Tibial nerve (tissue), 4 donors: Measurements from ENCODE around the gene SPATA7.

Experiments used
- EP300 ChIP-seq, 2 donors: sonication (generic); formaldehyde crosslinking; IDR thresholded peaks; one replicate each; pipeline ENCODE4 v1.6.1; 2017; ENCODE audit warnings: antibody characterized with exemption in 2 of 2, mild to moderate bottlenecking in 1 of 2
- POLR2A ChIP-seq, 2 donors: fragments of 450-650 bp; IDR thresholded peaks; one replicate each; pipeline ENCODE4 v1.6.1; 2017; ENCODE audit warnings: antibody characterized with exemption in 2 of 2, mild to moderate bottlenecking in 2 of 2, moderate library complexity in 2 of 2
- TF ChIP-seq, protein P1 (sequence below), 5 experiments: fragments of 200-600 bp in 3 of 5; fragments of 450-650 bp in 2 of 5; sonication (generic) in 3 of 5; IDR thresholded peaks; one replicate each; pipeline ENCODE4 v1.5.1; 2016 to 2019; ENCODE audit warnings: antibody characterized with exemption in 5 of 5, mild to moderate bottlenecking in 3 of 5, moderate library complexity in 2 of 5

DNA sequence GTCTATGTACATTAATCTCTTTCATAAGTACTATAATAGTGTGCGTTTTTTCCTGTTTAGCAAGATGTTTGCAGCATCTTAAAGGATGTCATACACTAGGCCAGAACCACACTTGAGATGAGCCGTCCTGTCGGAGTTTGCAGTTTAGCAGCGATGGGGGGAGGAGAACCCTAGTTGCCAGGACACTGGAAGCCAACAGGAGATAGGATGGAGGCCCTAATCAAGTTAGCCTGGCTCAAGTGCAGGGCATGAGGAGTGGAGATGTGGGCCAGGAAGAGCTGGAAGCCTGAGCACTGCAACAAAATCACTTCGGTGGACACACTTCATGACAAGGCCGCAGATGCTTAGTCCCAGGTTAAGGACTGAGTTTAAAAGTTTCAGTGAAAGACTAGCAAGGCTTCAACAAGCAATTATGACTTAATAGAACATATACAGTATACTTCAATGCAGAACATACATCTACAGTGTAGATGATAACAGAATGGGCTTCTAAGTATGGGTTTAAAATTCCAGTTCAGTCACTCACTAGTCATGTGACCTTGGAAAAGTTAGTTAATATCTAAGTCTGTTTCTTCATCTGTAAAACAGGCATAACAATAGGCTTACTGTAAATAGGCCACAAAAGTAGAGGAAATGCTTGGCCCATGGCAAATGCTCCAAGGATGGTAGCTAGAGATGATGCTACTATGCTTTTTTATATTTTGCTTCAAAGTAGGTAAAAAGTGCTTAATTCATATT lies 92.2 kb downstream of the SPATA7 start:
- TF ChIP-seq, protein P1, sequence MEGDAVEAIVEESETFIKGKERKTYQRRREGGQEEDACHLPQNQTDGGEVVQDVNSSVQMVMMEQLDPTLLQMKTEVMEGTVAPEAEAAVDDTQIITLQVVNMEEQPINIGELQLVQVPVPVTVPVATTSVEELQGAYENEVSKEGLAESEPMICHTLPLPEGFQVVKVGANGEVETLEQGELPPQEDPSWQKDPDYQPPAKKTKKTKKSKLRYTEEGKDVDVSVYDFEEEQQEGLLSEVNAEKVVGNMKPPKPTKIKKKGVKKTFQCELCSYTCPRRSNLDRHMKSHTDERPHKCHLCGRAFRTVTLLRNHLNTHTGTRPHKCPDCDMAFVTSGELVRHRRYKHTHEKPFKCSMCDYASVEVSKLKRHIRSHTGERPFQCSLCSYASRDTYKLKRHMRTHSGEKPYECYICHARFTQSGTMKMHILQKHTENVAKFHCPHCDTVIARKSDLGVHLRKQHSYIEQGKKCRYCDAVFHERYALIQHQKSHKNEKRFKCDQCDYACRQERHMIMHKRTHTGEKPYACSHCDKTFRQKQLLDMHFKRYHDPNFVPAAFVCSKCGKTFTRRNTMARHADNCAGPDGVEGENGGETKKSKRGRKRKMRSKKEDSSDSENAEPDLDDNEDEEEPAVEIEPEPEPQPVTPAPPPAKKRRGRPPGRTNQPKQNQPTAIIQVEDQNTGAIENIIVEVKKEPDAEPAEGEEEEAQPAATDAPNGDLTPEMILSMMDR (IDR thresholded peaks at IDR 0.05), result no peak
- no peak for TF ChIP-seq POLR2A (IDR thresholded peaks at IDR 0.05)
- TF ChIP-seq EP300 (IDR thresholded peaks at IDR 0.05), result no peak
